Stomach (tissue), 4 donors: ENCODE results near the gene BST1.
A peak's percentile ranks its signal among the peaks of the same experiment; 100 is the strongest.

Experiments
- CTCF ChIP-seq, 7 experiments: fragments of 450-650 bp in 4 of 7; fragments of 200-600 bp in 3 of 7; sonication (generic) in 3 of 7; IDR thresholded peaks; one replicate each; pipeline ENCODE4 v1.5.1; 2016 to 2019; ENCODE audit warnings: antibody characterized with exemption in 7 of 7, control low read depth in 2 of 7, mild to moderate bottlenecking in 1 of 7
- EP300 ChIP-seq: sonication (generic); formaldehyde crosslinking; IDR thresholded peaks from one replicate; pipeline ENCODE4 v1.6.1; 2017; ENCODE audit warnings: antibody characterized with exemption
- POLR2A ChIP-seq, 4 donors: fragments of 450-650 bp; IDR thresholded peaks; one replicate each; pipeline ENCODE4 v1.6.1; 2016; ENCODE audit warnings: antibody characterized with exemption in 4 of 4, control low read depth in 2 of 4, mild to moderate bottlenecking in 1 of 4, moderate library complexity in 1 of 4
- POLR2AphosphoS5 ChIP-seq, 3 donors: sonication (generic); formaldehyde crosslinking; IDR thresholded peaks; one replicate each; pipeline ENCODE4 v1.6.1; 2016; ENCODE audit warnings: antibody characterized with exemption in 3 of 3

DNA sequence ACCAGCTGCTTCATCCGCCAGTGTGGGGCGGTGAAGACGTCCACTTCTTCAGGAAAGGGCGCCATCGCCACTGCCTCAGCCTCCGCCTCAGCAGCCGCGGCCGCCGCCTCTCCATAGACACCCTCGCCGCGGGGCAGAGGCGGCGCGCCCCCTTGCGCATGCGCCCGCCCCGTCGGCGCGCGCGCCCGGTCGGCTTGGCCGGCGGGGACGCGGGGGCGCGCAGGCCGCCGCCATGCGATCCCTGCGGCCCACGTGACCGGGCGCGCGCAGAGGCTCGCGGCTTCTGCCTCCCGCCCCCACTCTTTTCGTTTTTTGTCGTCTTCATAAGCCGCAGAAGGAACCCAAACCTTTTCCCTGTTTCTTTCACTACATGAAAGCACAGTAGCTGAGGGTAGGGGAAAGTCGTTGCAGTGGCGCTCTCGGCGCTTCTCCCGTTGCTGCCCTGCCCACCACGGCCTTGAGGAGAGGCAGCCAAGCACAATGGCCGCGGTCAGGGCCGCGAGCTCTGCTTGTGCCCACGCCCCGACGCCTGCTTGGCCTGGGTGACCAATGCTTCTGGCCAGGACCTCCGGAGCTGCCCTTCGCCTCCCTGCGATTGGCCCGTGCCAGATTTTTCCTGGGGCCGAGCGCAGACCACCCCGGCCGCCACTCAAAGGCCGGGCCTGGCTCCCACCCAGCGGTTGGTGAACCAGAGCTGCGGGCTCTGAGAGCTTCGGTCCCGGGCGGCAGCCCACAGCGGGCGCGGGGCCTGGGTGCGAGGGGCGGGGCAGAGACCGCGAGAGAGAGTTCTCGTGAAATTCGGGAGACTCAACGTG, 47.4 kb upstream of the BST1 start, which contains the start of gene FBXL5:
- TF ChIP-seq CTCF (IDR thresholded peaks at IDR 0.05) (no peak), EP300 (no peak), POLR2A (IDR thresholded peaks at IDR 0.05) (peak in 1 of 4 donors; percentile 47), POLR2AphosphoS5 (IDR thresholded peaks at IDR 0.05) (peak in 2 of 3 donors; percentile 83 to 90)
